Measurements from ENCODE around the gene ARSI.

Gene ARSI

DNA sequence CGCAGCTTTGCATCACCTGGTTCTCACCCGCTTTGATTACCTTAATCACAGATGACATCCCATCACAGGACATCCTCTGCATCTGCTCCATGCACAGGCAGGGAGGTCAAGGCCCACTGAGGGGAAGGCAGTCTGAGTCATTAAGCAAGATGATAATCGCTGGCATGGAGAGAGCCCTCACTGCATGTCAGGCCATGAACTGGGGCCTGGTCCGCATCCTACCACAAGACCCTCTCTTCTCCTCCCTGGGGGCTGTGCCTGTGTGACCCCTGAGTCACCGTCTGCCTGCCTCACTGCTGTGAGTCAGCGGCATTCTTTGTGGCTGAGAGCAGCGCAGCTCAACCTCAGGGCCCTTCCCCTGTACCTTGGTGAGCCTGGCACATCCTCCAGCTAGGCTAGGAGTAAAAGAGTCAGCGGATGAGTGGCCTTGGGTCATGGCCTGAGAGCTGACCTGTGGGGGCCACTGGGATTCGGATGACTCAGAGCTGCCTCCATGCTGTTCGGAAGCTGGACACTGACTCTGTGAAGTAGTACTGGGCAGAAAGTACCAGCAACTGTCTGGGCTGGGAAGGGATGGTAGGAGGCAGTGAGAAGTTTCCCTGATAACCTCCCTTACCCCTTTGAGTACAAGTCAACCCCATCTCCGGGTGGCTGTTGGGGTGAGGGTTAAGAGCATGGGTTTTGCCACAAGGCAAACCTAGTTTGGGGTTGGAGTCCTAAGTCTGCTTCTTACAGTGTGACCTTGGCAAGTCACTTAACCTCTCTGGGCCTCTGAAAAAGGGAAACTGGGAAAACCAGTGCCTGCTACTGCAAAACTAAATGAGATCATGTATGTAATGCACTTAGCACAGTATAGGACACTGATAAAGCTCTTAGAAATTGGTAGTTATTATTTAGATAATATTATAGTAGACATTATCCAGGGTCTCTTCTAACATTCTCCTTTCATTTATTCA lies 14.6 kb upstream of the ARSI start:
- H3K79me1 ChIP-seq (replicated peaks; ENCODE audit: low read length, poor library complexity, severe bottlenecking), result no peaks in the 10 kb centered on the region
- H3K23ac ChIP-seq (ENCODE audit: low read length in 2 of 2), result no peak overlapping the region
- H3K4ac ChIP-seq (ENCODE audit: low read depth in 1 of 2, low read length in 2 of 2), result no peak overlapping the region
- no peak overlapping the region for H3K14ac ChIP-seq (ENCODE audit: low read length in 2 of 2)
- H4K91ac ChIP-seq (ENCODE audit: low read length), result peak overlapping the region; percentile 12
- H3K36me3 ChIP-seq (ENCODE audit: control insufficient read depth in 1 of 2, insufficient read depth in 2 of 2, low read depth in 1 of 2, low read length in 2 of 2), result no peaks in the 10 kb centered on the region
- H3K4me1 ChIP-seq (ENCODE audit: control insufficient read depth, insufficient read depth, low read depth, low read length), result peaks cover 29% of the 10 kb centered on the region
- H2AFZ ChIP-seq (ENCODE audit: low read depth, low read length), result no peak overlapping the region
- peak overlapping the region in 1 of 2 experiments; percentile 50 for H2BK12ac ChIP-seq (ENCODE audit: low read length in 2 of 2)
- no peaks in the 10 kb centered on the region for H3K9me3 ChIP-seq (ENCODE audit: control insufficient read depth, low read length)
- H2BK5ac ChIP-seq (ENCODE audit: low read depth, low read length, poor library complexity, severe bottlenecking), result peak overlapping the region; percentile 58
- peak overlapping the region; percentile 34 to 67 for H3K18ac ChIP-seq (ENCODE audit: low read depth in 1 of 2, low read length in 2 of 2)
- peak overlapping the region; percentile 8 for H4K8ac ChIP-seq (ENCODE audit: low read length)
- no peaks in the 10 kb centered on the region for H3K27me3 ChIP-seq (ENCODE audit: control insufficient read depth in 1 of 2, insufficient read depth in 1 of 2, low read length in 2 of 2)
- DNase-seq, result peak; percentile 98
- peak overlapping the region; percentile 91 for H3K27ac ChIP-seq (ENCODE audit: low read length, poor library complexity, severe bottlenecking)
- 3% methylated on average over 11 of the region's 11 CpGs for WGBS
- H2BK120ac ChIP-seq (ENCODE audit: low read depth, low read length), result peak overlapping the region; percentile 22
- peak overlapping the region; percentile 93 for H2AK5ac ChIP-seq (ENCODE audit: low read length, severe bottlenecking)
- H3K4me3 ChIP-seq (ENCODE audit: insufficient read depth in 1 of 2, low read depth in 1 of 2, low read length in 2 of 2), result peak overlapping the region in 1 of 2 experiments; percentile 55
- H2BK15ac ChIP-seq (ENCODE audit: low read depth, poor library complexity, severe bottlenecking), result peak overlapping the region; percentile 38
- H3K4me2 ChIP-seq (ENCODE audit: low read length, poor library complexity, severe bottlenecking), result peak overlapping the region; percentile 1
- peak overlapping the region; percentile 64 for H3K9ac ChIP-seq (ENCODE audit: low read length)

DNA sequence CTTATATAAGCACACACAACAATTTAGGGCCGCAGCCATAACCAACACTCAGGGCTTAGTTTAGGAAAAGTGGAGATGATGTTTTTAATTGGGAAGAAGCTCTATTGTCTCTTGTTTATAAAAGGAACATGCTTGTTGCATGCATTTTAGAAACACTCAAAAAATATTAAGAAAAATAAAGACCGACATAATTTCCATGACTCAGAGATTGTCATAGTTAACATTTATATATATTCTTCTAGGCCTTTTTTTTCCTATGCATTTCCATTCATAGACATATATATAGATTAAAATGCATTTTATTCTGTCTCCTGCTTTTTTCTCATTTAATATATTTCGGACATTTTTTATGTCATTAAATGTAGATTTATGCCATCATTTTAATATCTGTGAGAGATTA lies 13.6 kb upstream of the ARSI start:
- no peak overlapping the region for H2AK5ac ChIP-seq (ENCODE audit: low read length, severe bottlenecking)
- peaks cover 30% of the 10 kb centered on the region for H3K4me1 ChIP-seq (ENCODE audit: control insufficient read depth, insufficient read depth, low read depth, low read length)
- no peaks in the 10 kb centered on the region for H3K36me3 ChIP-seq (ENCODE audit: control insufficient read depth in 1 of 2, insufficient read depth in 2 of 2, low read depth in 1 of 2, low read length in 2 of 2)
- no peak overlapping the region for H2BK120ac ChIP-seq (ENCODE audit: low read depth, low read length)
- H3K79me1 ChIP-seq (replicated peaks; ENCODE audit: low read length, poor library complexity, severe bottlenecking), result no peaks in the 10 kb centered on the region
- no peaks in the 10 kb centered on the region for H3K9me3 ChIP-seq (ENCODE audit: control insufficient read depth, low read length)
- H2BK12ac ChIP-seq (ENCODE audit: low read length in 2 of 2), result no peak overlapping the region
- H3K23ac ChIP-seq (ENCODE audit: low read length in 2 of 2), result no peak overlapping the region
- H3K4me3 ChIP-seq (ENCODE audit: insufficient read depth in 1 of 2, low read depth in 1 of 2, low read length in 2 of 2), result no peak overlapping the region
- H3K4ac ChIP-seq (ENCODE audit: low read depth in 1 of 2, low read length in 2 of 2), result no peak overlapping the region
- no CpG with 5 or more reads among the region's 3 CpGs for WGBS
- H2BK5ac ChIP-seq (ENCODE audit: low read depth, low read length, poor library complexity, severe bottlenecking), result no peak overlapping the region
- H3K14ac ChIP-seq (ENCODE audit: low read length in 2 of 2), result no peak overlapping the region
- H2BK15ac ChIP-seq (ENCODE audit: low read depth, poor library complexity, severe bottlenecking), result no peak overlapping the region
- no peaks in the 10 kb centered on the region for H3K27me3 ChIP-seq (ENCODE audit: control insufficient read depth in 1 of 2, insufficient read depth in 1 of 2, low read length in 2 of 2)
- no peak overlapping the region for H4K91ac ChIP-seq (ENCODE audit: low read length)
- no peak overlapping the region for H3K9ac ChIP-seq (ENCODE audit: low read length)
- no peak for DNase-seq
- peak overlapping the region; percentile 91 for H3K27ac ChIP-seq (ENCODE audit: low read length, poor library complexity, severe bottlenecking)
- no peak overlapping the region for H2AFZ ChIP-seq (ENCODE audit: low read depth, low read length)
- H3K4me2 ChIP-seq (ENCODE audit: low read length, poor library complexity, severe bottlenecking), result no peak overlapping the region
- H3K18ac ChIP-seq (ENCODE audit: low read depth in 1 of 2, low read length in 2 of 2), result no peak overlapping the region
- no peak overlapping the region for H4K8ac ChIP-seq (ENCODE audit: low read length)

GRCh38 chr5:150315245-150315644 lies 12.5 kb upstream of the ARSI start:
- peak overlapping the region; percentile 82 for H2AK5ac ChIP-seq (ENCODE audit: low read length, severe bottlenecking)
- no peak overlapping the region for H3K23ac ChIP-seq (ENCODE audit: low read length in 2 of 2)
- H3K36me3 ChIP-seq (ENCODE audit: control insufficient read depth in 1 of 2, insufficient read depth in 2 of 2, low read depth in 1 of 2, low read length in 2 of 2), result no peaks in the 10 kb centered on the region
- no peak overlapping the region for H3K27ac ChIP-seq (ENCODE audit: low read length, poor library complexity, severe bottlenecking)
- no peak overlapping the region for H4K8ac ChIP-seq (ENCODE audit: low read length)
- H3K14ac ChIP-seq (ENCODE audit: low read length in 2 of 2), result no peak overlapping the region
- H3K18ac ChIP-seq (ENCODE audit: low read depth in 1 of 2, low read length in 2 of 2), result no peak overlapping the region
- no peak overlapping the region for H3K4ac ChIP-seq (ENCODE audit: low read depth in 1 of 2, low read length in 2 of 2)
- no peak overlapping the region for H2AFZ ChIP-seq (ENCODE audit: low read depth, low read length)
- H2BK120ac ChIP-seq (ENCODE audit: low read depth, low read length), result no peak overlapping the region
- no peak overlapping the region for H3K4me2 ChIP-seq (ENCODE audit: low read length, poor library complexity, severe bottlenecking)
- over 99% methylated on average over 3 of the region's 4 CpGs for WGBS
- no peak overlapping the region for H4K91ac ChIP-seq (ENCODE audit: low read length)
- H2BK12ac ChIP-seq (ENCODE audit: low read length in 2 of 2), result no peak overlapping the region
- H3K9ac ChIP-seq (ENCODE audit: low read length), result no peak overlapping the region
- H3K27me3 ChIP-seq (ENCODE audit: control insufficient read depth in 1 of 2, insufficient read depth in 1 of 2, low read length in 2 of 2), result no peaks in the 10 kb centered on the region
- peaks cover 31% of the 10 kb centered on the region for H3K4me1 ChIP-seq (ENCODE audit: control insufficient read depth, insufficient read depth, low read depth, low read length)
- no peak overlapping the region for H3K4me3 ChIP-seq (ENCODE audit: insufficient read depth in 1 of 2, low read depth in 1 of 2, low read length in 2 of 2)
- H2BK5ac ChIP-seq (ENCODE audit: low read depth, low read length, poor library complexity, severe bottlenecking), result no peak overlapping the region
- no peaks in the 10 kb centered on the region for H3K9me3 ChIP-seq (ENCODE audit: control insufficient read depth, low read length)
- DNase-seq, result no peak
- H3K79me1 ChIP-seq (replicated peaks; ENCODE audit: low read length, poor library complexity, severe bottlenecking), result no peaks in the 10 kb centered on the region
- no peak overlapping the region for H2BK15ac ChIP-seq (ENCODE audit: low read depth, poor library complexity, severe bottlenecking)

GRCh38 chr5:150313921-150314716 lies 11.4 kb upstream of the ARSI start:
- H3K9ac ChIP-seq (ENCODE audit: low read length), result no peak overlapping the region
- H3K4me1 ChIP-seq (ENCODE audit: control insufficient read depth, insufficient read depth, low read depth, low read length), result peaks cover 30% of the 10 kb centered on the region
- no peak overlapping the region for H2BK120ac ChIP-seq (ENCODE audit: low read depth, low read length)
- H3K23ac ChIP-seq (ENCODE audit: low read length in 2 of 2), result no peak overlapping the region
- H3K4me2 ChIP-seq (ENCODE audit: low read length, poor library complexity, severe bottlenecking), result no peak overlapping the region
- H3K79me1 ChIP-seq (replicated peaks; ENCODE audit: low read length, poor library complexity, severe bottlenecking), result no peaks in the 10 kb centered on the region
- WGBS, result 51% methylated on average over 6 of the region's 6 CpGs
- peak overlapping the region; percentile 46 for H2BK5ac ChIP-seq (ENCODE audit: low read depth, low read length, poor library complexity, severe bottlenecking)
- no peak overlapping the region for H2BK15ac ChIP-seq (ENCODE audit: low read depth, poor library complexity, severe bottlenecking)
- H3K4me3 ChIP-seq (ENCODE audit: insufficient read depth in 1 of 2, low read depth in 1 of 2, low read length in 2 of 2), result no peak overlapping the region
- no peaks in the 10 kb centered on the region for H3K9me3 ChIP-seq (ENCODE audit: control insufficient read depth, low read length)
- H3K14ac ChIP-seq (ENCODE audit: low read length in 2 of 2), result no peak overlapping the region
- no peak for DNase-seq
- no peak overlapping the region for H2AFZ ChIP-seq (ENCODE audit: low read depth, low read length)
- no peak overlapping the region for H4K91ac ChIP-seq (ENCODE audit: low read length)
- no peak overlapping the region for H3K18ac ChIP-seq (ENCODE audit: low read depth in 1 of 2, low read length in 2 of 2)
- no peaks in the 10 kb centered on the region for H3K36me3 ChIP-seq (ENCODE audit: control insufficient read depth in 1 of 2, insufficient read depth in 2 of 2, low read depth in 1 of 2, low read length in 2 of 2)
- H3K27ac ChIP-seq (ENCODE audit: low read length, poor library complexity, severe bottlenecking), result peak overlapping the region; percentile 3
- peak overlapping the region; percentile 73 to 87 for H2BK12ac ChIP-seq (ENCODE audit: low read length in 2 of 2)
- no peak overlapping the region for H3K4ac ChIP-seq (ENCODE audit: low read depth in 1 of 2, low read length in 2 of 2)
- no peaks in the 10 kb centered on the region for H3K27me3 ChIP-seq (ENCODE audit: control insufficient read depth in 1 of 2, insufficient read depth in 1 of 2, low read length in 2 of 2)
- peak overlapping the region; percentile 97 for H2AK5ac ChIP-seq (ENCODE audit: low read length, severe bottlenecking)
- H4K8ac ChIP-seq (ENCODE audit: low read length), result no peak overlapping the region
